Esophagus squamous epithelium (tissue), 5 donors: Measurements from ENCODE around the gene FHOD3. TPM values are rescaled to one million over a fixed set of nuclear protein-coding genes. Genes with fewer than 3 reads are reported as not detected.

ENCODE experiments used
- DNase-seq: peaks from one replicate; lab custom pipeline; 2025; lab: John Stamatoyannopoulos, UW
- H3K27ac ChIP-seq, 4 donors: fragments of 200-600 bp; sonication (generic); one replicate each; pipeline ENCODE4 v1.5.1; 2016 to 2019; ENCODE audit warnings: mild to moderate bottlenecking in 1 of 4
- H3K27me3 ChIP-seq, 4 donors: fragments of 200-600 bp; sonication (generic); 1 replicate in 3 of 4; 2 replicates in 1 of 4; pipeline versions ENCODE4 v1.5.1 to v1.6.0; 2017 to 2021; ENCODE audit warnings: antibody characterized with exemption in 1 of 4
- H3K36me3 ChIP-seq, 3 donors: fragments of 200-600 bp; sonication (generic); one replicate each; pipeline ENCODE4 v1.5.1; 2016 to 2019
- H3K4me1 ChIP-seq, 3 donors: fragments of 200-600 bp; sonication (generic); one replicate each; pipeline ENCODE4 v1.5.1; 2017 to 2019
- H3K4me3 ChIP-seq, 4 donors: fragments of 200-600 bp; sonication (generic); 1 replicate in 3 of 4; 2 replicates in 1 of 4; pipeline ENCODE4 v1.5.1; 2016 to 2019; ENCODE audit warnings: mild to moderate bottlenecking in 2 of 4, moderate library complexity in 1 of 4
- H3K9me3 ChIP-seq, 3 donors: fragments of 200-600 bp; sonication (generic); one replicate each; pipeline ENCODE4 v1.5.1; 2016 to 2019
- CTCF ChIP-seq, 6 experiments: fragments of 450-650 bp in 4 of 6; fragments of 200-600 bp in 2 of 6; sonication (generic) in 2 of 6; IDR thresholded peaks; one replicate each; pipeline ENCODE4 v1.5.1; 2016 to 2019; ENCODE audit warnings: antibody characterized with exemption in 6 of 6, mild to moderate bottlenecking in 4 of 6, moderate library complexity in 4 of 6
- POLR2A ChIP-seq, 4 donors: fragments of 450-650 bp; IDR thresholded peaks; one replicate each; pipeline ENCODE4 v1.6.1; 2017; ENCODE audit warnings: antibody characterized with exemption in 4 of 4, mild to moderate bottlenecking in 4 of 4, moderate library complexity in 3 of 4
- WGBS, 2 donors: methylation state at CpG; one replicate each; pipeline ENCODE4 v1.1.5; 2018; 5-methylcytosine and 5-hydroxymethylcytosine counted together
- intact Hi-C: fragments of 100-400 bp; cut with DNase I; formaldehyde crosslinking; loops from one replicate; pipeline ENCODE4 v1.15.0; 2022
- total RNA-seq, 4 donors: library from RNA; depleted of rRNA; stranded (reverse); fragments of >200 nt; gene quantifications; one replicate each; pipeline ENCODE4 v1.1.0, GENCODE V29; 2016
- donor health status: DM: yes; HTN: yes; CAD: no.

The FHOD3 gene
- total RNA-seq, 4 donors from 2014 or later = 3.1 to 29.6 (median 5.7) TPM

DNA sequence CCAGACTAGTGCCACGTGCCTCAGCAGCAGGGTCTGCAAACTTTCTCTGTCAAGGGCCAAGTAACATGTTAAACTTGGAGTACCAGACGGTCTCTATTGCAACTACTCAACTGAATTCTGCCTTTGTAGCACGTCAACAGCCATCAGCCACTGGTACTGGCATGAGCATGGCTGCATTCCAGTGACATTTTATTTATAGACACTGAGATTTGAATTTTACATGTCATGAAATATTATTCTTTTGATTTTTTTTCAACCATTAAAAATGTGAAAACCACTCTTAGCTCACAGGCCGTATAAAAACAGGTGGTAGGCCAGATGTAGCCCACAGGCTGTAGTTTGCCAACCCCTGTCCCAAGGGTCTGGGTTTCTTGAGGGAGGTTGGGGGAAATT lies 331.6 kb downstream of the FHOD3 start:
- Histone ChIP-seq H3K4me3 (no peak overlapping the region), H3K4me1 (peaks cover 0 to 10% (median 0%) of the 10 kb centered on the region in 3 donors), H3K27me3 (no peaks in the 10 kb centered on the region), H3K27ac (peak overlapping the region in 2 of 4 donors; percentile 27 to 62), H3K9me3 (no peaks in the 10 kb centered on the region), H3K36me3 (no peaks in the 10 kb centered on the region)
- intact Hi-C loops = no loop called here
- DNase-seq = no peak
- 60 to 76% methylated on average over 4 of the region's 4 CpGs for WGBS, 2 donors
- no peak for TF ChIP-seq CTCF (IDR thresholded peaks at IDR 0.05)
- no peak for TF ChIP-seq POLR2A (IDR thresholded peaks at IDR 0.05)

DNA sequence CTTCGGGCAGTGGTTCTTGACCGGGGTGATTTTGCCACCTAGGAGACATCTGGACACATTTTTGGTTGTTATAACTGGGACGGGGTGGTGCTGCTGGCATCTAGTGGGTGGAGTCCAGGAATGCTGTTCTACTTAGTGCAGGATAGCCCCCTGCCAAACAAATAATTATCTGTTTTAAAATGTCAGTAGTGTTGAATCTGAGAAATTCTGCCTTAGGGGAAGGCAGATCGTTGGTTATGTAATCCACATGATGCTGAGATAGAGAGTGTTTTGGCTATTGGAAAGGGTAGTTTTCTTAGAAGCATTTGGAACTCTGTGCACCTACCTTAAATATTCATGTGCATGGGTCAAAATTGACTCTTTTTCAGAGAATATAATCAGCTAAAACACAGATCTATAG lies 332.3 kb downstream of the FHOD3 start:
- 69 to 73% methylated on average over 3 to 4 of the region's 4 CpGs for WGBS, 2 donors
- H3K27ac ChIP-seq = no peak overlapping the region

GRCh38 chr18:36630917-36631316 lies 333.4 kb downstream of the FHOD3 start:
- Histone ChIP-seq H3K27ac (no peak overlapping the region), H3K27me3 (no peaks in the 10 kb centered on the region), H3K4me3 (no peak overlapping the region), H3K9me3 (no peaks in the 10 kb centered on the region), H3K36me3 (no peaks in the 10 kb centered on the region), H3K4me1 (peaks cover 0 to 25% (median 3%) of the 10 kb centered on the region in 3 donors)
- WGBS, 2 donors = 80 to 100% methylated on average over 1 of the region's 2 CpGs
- no peak for DNase-seq
- intact Hi-C loops = no loop called here
- TF ChIP-seq POLR2A (IDR thresholded peaks at IDR 0.05) = no peak

More for the DNA sequence above, 332.3 kb downstream of the FHOD3 start:
- H3K4me3 ChIP-seq = no peak overlapping the region
- intact Hi-C loops = no loop called here
- no peaks in the 10 kb centered on the region for H3K36me3 ChIP-seq
- DNase-seq = no peak
- H3K9me3 ChIP-seq = no peaks in the 10 kb centered on the region
- TF ChIP-seq POLR2A (IDR thresholded peaks at IDR 0.05) = no peak
- no peak for TF ChIP-seq CTCF (IDR thresholded peaks at IDR 0.05)
- no peaks in the 10 kb centered on the region for H3K27me3 ChIP-seq
- peaks cover 0 to 17% (median 1%) of the 10 kb centered on the region in 3 donors for H3K4me1 ChIP-seq

DNA sequence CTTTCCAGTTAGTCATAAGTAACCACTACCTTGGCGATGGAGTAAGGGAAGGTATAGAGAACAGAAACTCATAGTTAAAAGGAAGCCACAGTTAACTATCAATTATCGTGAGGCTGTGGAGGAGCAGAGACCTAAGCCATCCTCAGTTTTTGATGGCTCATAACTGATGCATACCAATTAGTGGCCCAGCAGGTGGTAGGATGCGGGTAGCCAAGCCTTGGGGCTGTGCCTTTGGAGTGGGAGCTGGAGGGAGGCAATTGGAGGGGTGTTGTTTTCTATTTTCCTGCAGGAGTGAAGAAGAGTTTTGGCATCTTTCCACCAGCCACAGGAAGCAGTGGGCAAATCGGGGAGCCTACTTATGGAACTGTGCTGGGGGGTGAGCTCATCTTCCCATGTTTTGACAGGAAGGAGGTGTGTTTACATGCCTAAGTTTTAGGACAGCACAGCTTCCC lies 336.5 kb downstream of the FHOD3 start:
- TF ChIP-seq POLR2A (IDR thresholded peaks at IDR 0.05) (no peak), CTCF (IDR thresholded peaks at IDR 0.05) (no peak)
- H3K27ac ChIP-seq = no peak overlapping the region
- no peak overlapping the region for H3K4me3 ChIP-seq
- intact Hi-C loops = no loop called here
- DNase-seq = no peak
- peaks cover 0 to 24% (median 3%) of the 10 kb centered on the region in 3 donors for H3K4me1 ChIP-seq
- no peaks in the 10 kb centered on the region for H3K27me3 ChIP-seq
- no peaks in the 10 kb centered on the region for H3K9me3 ChIP-seq
- 66 to 70% methylated on average over 4 of the region's 4 CpGs for WGBS, 2 donors
- H3K36me3 ChIP-seq = no peaks in the 10 kb centered on the region

DNA sequence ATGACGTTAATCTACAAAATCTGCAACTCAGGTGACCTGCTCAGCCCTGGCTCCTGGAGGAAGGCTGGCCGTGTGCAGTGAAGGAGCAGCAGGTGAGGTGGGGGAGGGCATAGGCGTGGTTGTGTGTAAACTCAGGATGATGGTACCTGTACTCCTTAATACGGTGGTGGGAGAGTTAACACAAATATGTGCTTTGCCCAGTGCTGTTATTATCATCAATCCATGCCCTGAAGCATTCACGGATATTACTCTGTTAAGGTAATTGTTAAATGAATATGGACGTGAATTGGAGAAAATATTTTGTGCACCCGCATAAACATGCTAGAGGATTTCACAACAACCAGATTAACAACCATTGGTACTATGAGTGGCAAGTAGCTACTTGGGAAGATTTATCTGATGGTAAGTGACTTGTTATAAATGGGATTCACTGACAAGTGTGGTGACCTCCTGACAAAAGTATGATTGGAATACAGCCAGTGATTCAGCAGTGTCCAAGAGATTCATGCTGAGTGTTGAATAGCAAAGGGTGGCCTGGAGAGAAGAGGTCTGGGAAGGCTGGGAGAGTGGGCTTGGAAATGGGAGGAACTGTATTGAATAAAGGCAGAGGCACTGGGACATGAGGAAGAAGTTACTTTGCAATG lies 337.2 kb downstream of the FHOD3 start:
- Histone ChIP-seq H3K27ac (no peak overlapping the region), H3K4me3 (no peak overlapping the region), H3K4me1 (peaks cover 0 to 19% (median 3%) of the 10 kb centered on the region in 3 donors), H3K36me3 (no peaks in the 10 kb centered on the region), H3K9me3 (no peaks in the 10 kb centered on the region), H3K27me3 (no peaks in the 10 kb centered on the region)
- no peak for TF ChIP-seq POLR2A (IDR thresholded peaks at IDR 0.05)
- TF ChIP-seq CTCF (IDR thresholded peaks at IDR 0.05) = no peak
- DNase-seq = no peak
- intact Hi-C loops = no loop called here
- 36 to 37% methylated on average over 7 of the region's 7 CpGs for WGBS, 2 donors
